Erythroblast (primary cell): ENCODE data around the gene ITPR2.

Experiments used
- GATA1 ChIP-seq: IDR thresholded peaks from 2 replicates; pipeline ENCODE4 v1.6.1; 2011; ENCODE audit warnings: low read depth, mild to moderate bottlenecking, control low read depth, low read length, moderate library complexity
- POLR2A ChIP-seq: IDR thresholded peaks from 2 replicates; pipeline ENCODE4 v1.6.1; 2011; ENCODE audit warnings: mild to moderate bottlenecking, low read length

- no peak for TF ChIP-seq POLR2A
- TF ChIP-seq GATA1: no peak
These were observed 297.2 kb downstream of the ITPR2 start for GRCh38 chr12:26535826-26536225.
